Mesendoderm (in vitro differentiated cells): ENCODE results near the gene LRRC4C.
A peak's percentile ranks its signal among the peaks of the same experiment; 100 is the strongest.

Experiments
- DNase-seq: peaks from one replicate; pipeline ENCODE4 v3.0.0; 2013
- H2AK5ac ChIP-seq: 2 replicates; pipeline ENCODE4 v1.6.1; 2013; ENCODE audit warnings: low read length, inconsistent platforms
- H2BK120ac ChIP-seq: 2 replicates; pipeline ENCODE4 v1.6.1; 2013; ENCODE audit warnings: low read depth, mild to moderate bottlenecking, low read length, moderate library complexity, mixed read lengths
- H2BK15ac ChIP-seq: replicated peaks from 2 replicates; pipeline ENCODE4 v1.6.1; 2013; ENCODE audit warnings: low read depth, mild to moderate bottlenecking, moderate library complexity
- H2BK5ac ChIP-seq: 2 replicates; pipeline ENCODE4 v1.6.1; 2013; ENCODE audit warnings: low read length, inconsistent platforms
- H3K18ac ChIP-seq: 2 replicates; pipeline ENCODE4 v1.6.1; 2013; ENCODE audit warnings: mild to moderate bottlenecking, low read length, mixed read lengths
- H3K23ac ChIP-seq: one replicate; pipeline ENCODE4 v1.6.1; 2013; ENCODE audit warnings: low read length
- H3K27ac ChIP-seq: 2 replicates; pipeline ENCODE4 v1.5.1; 2013; ENCODE audit warnings: low read depth, mild to moderate bottlenecking, inconsistent platforms, low read length, moderate library complexity
- H3K27me3 ChIP-seq: 2 replicates; pipeline ENCODE4 v1.6.1; 2013; ENCODE audit warnings: low read length, control low read depth, mild to moderate bottlenecking, inconsistent platforms; ENCODE audit not compliant: insufficient read depth, poor library complexity
- H3K36me3 ChIP-seq: 2 replicates; pipeline ENCODE4 v1.6.1; 2013; ENCODE audit warnings: low read length, inconsistent platforms; ENCODE audit not compliant: control insufficient read depth, insufficient read depth
- H3K4ac ChIP-seq: one replicate; pipeline ENCODE4 v1.6.1; 2013; ENCODE audit warnings: low read depth, mild to moderate bottlenecking, low read length, moderate library complexity
- H3K4me1 ChIP-seq: 2 replicates; pipeline ENCODE4 v1.6.1; 2013; ENCODE audit warnings: low read depth, low read length, inconsistent platforms; ENCODE audit not compliant: control insufficient read depth
- H3K4me2 ChIP-seq: 2 replicates; pipeline ENCODE4 v1.6.1; 2013; ENCODE audit warnings: low read length
- H3K4me3 ChIP-seq: 2 replicates; pipeline ENCODE4 v1.5.1; 2013; ENCODE audit warnings: mild to moderate bottlenecking, low read length
- H3K56ac ChIP-seq: one replicate; pipeline ENCODE4 v1.6.1; 2013; ENCODE audit warnings: low read length
- H3K79me1 ChIP-seq: 2 replicates; pipeline ENCODE4 v1.6.1; 2013; ENCODE audit warnings: low read length, inconsistent platforms
- H3K79me2 ChIP-seq: 2 replicates; pipeline ENCODE4 v1.6.1; 2013; ENCODE audit warnings: mild to moderate bottlenecking, low read length; ENCODE audit not compliant: control insufficient read depth, insufficient read depth
- H3K9ac ChIP-seq: 2 replicates; pipeline ENCODE4 v1.6.1; 2013; ENCODE audit warnings: low read length, inconsistent platforms
- H4K5ac ChIP-seq: one replicate; pipeline ENCODE4 v1.6.1; 2013; ENCODE audit warnings: low read length
- H4K8ac ChIP-seq: one replicate; pipeline ENCODE4 v1.6.1; 2013; ENCODE audit warnings: low read depth, mild to moderate bottlenecking, control low read depth, low read length, moderate library complexity
- WGBS: extraction: QIAGEN DNeasy Blood & Tissue Kit; methylation state at CpG from one replicate; pipeline ENCODE4 v1.1.7; 2013; ENCODE audit warnings: low lambda C conversion rate, missing lambda C conversion rate; ENCODE audit not compliant: insufficient coverage; ENCODE audit errors: extremely low coverage; 5-methylcytosine and 5-hydroxymethylcytosine counted together

LRRC4C gene

DNA sequence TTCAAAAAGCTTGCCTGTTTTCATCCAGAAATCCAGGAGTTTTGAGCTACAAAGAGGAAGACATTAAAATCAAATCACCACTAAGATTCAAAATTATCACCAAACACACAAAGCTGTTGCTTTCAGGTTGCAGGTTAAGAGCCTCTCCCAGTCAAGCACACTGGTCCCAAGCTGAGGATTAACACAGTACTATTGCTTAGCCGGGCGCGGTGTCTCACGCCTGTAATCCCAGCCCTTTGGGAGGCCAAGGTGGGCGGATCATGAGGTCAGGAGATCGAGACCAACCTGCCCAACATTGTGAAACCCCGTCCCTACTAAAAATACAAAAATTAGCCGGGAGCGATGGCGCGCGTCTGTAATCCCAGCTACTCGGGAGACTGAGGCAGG is 1165.1 kb downstream of the LRRC4C start:
- no CpG with 5 or more reads among the region's 13 CpGs for WGBS
- H4K8ac ChIP-seq = no peak overlapping the region
- H3K23ac ChIP-seq = no peak overlapping the region

DNA sequence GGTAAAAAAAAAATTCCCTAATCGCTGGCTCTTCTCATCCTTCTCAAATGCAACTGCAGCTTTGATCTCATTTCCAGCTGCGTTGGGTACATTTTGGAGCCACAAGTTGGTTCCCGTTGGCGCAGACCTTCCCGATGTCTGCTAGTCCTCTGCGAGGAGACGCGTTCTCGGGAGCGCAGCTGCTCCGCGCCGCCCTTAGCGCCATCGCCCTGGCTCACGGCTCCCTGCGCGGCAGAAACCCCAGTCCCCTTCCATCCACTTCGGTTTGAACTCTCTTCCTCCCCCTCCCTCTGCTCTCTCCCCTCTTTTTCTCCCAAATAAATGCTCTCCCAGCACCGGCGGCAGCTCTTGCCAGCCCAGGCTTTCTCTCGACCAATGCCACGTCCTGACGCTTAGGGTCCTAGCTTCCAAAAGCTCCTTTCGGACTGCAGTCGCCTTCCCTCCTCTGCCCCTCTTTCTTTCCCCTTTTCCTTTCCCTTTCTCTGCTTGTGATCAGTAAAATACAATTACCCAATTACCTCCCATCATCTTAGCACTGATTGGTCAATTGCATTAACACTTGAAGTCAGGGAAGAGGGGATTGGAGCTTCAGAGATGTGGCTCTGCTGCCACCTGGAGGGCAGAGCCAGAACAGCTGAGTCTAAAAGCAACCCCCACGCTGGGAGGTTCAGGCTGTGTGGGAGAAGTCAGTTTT is 1165.7 kb downstream of the LRRC4C start:
- H2BK120ac ChIP-seq = no peak overlapping the region
- H2BK15ac ChIP-seq = no peak overlapping the region
- peak overlapping the region; percentile 10 for H3K4me3 ChIP-seq
- peak overlapping the region; percentile 35 for H3K4me2 ChIP-seq
- no peak overlapping the region for H3K23ac ChIP-seq
- H3K18ac ChIP-seq = no peak overlapping the region
- no peak overlapping the region for H2BK5ac ChIP-seq
- peaks cover 2% of the 10 kb centered on the region for H3K4me1 ChIP-seq
- no peaks in the 10 kb centered on the region for H3K36me3 ChIP-seq
- peak overlapping the region; percentile 39 for H3K9ac ChIP-seq
- DNase-seq = peak; percentile 97
- no peak overlapping the region for H3K27ac ChIP-seq
- H4K5ac ChIP-seq = no peak overlapping the region
- H3K56ac ChIP-seq = peak overlapping the region; percentile 64
- no peak overlapping the region for H4K8ac ChIP-seq
- WGBS = no CpG with 5 or more reads among the region's 27 CpGs
- H3K79me2 ChIP-seq = no peaks in the 10 kb centered on the region
- H2AK5ac ChIP-seq = no peak overlapping the region
- H3K27me3 ChIP-seq = no peaks in the 10 kb centered on the region
- H3K4ac ChIP-seq = no peak overlapping the region
- H3K79me1 ChIP-seq = no peaks in the 10 kb centered on the region

More for the DNA sequence above, 1165.1 kb downstream of the LRRC4C start:
- H2AK5ac ChIP-seq = no peak overlapping the region
- H2BK120ac ChIP-seq = no peak overlapping the region
- H3K36me3 ChIP-seq = no peaks in the 10 kb centered on the region
- no peak overlapping the region for H3K4ac ChIP-seq
- H3K18ac ChIP-seq = no peak overlapping the region
- no peak overlapping the region for H3K4me2 ChIP-seq
- no peaks in the 10 kb centered on the region for H3K79me1 ChIP-seq
- H3K9ac ChIP-seq = no peak overlapping the region
- no peaks in the 10 kb centered on the region for H3K79me2 ChIP-seq
- no peak overlapping the region for H3K27ac ChIP-seq
- no peaks in the 10 kb centered on the region for H3K27me3 ChIP-seq
- H3K4me1 ChIP-seq = peaks cover 2% of the 10 kb centered on the region
- H4K5ac ChIP-seq = no peak overlapping the region
- H3K4me3 ChIP-seq = no peak overlapping the region
- no peak overlapping the region for H2BK5ac ChIP-seq
- no peak for DNase-seq
- H2BK15ac ChIP-seq = no peak overlapping the region
- H3K56ac ChIP-seq = no peak overlapping the region

- H3K4me1 ChIP-seq = peaks cover 2% of the 10 kb centered on the region
- WGBS = no CpG with 5 or more reads among the region's 37 CpGs
- DNase-seq = peak; percentile 7
- H3K56ac ChIP-seq = peak overlapping the region; percentile 5
- H2BK120ac ChIP-seq = no peak overlapping the region
- no peaks in the 10 kb centered on the region for H3K79me2 ChIP-seq
- no peak overlapping the region for H3K4ac ChIP-seq
- H3K18ac ChIP-seq = peak overlapping the region; percentile 44
- H2BK15ac ChIP-seq = no peak overlapping the region
- peak overlapping the region; percentile 23 for H3K9ac ChIP-seq
- H2BK5ac ChIP-seq = no peak overlapping the region
- no peaks in the 10 kb centered on the region for H3K36me3 ChIP-seq
- no peaks in the 10 kb centered on the region for H3K79me1 ChIP-seq
- H3K23ac ChIP-seq = no peak overlapping the region
- H3K4me3 ChIP-seq = peak overlapping the region; percentile 10
- H4K5ac ChIP-seq = no peak overlapping the region
- no peak overlapping the region for H2AK5ac ChIP-seq
- H3K27ac ChIP-seq = no peak overlapping the region
- H3K4me2 ChIP-seq = peak overlapping the region; percentile 35
- H3K27me3 ChIP-seq = no peaks in the 10 kb centered on the region
- no peak overlapping the region for H4K8ac ChIP-seq
Measured at GRCh38 chr11:40292721-40293508, 1166.5 kb downstream of the LRRC4C start.

- Histone ChIP-seq H2BK15ac (no peak overlapping the region), H3K36me3 (no peaks in the 10 kb centered on the region), H3K18ac (no peak overlapping the region), H3K56ac (no peak overlapping the region), H3K4me1 (peaks cover 2% of the 10 kb centered on the region), H3K79me2 (no peaks in the 10 kb centered on the region), H3K9ac (no peak overlapping the region), H3K4me3 (no peak overlapping the region), H4K8ac (no peak overlapping the region), H2BK120ac (no peak overlapping the region), H3K4me2 (no peak overlapping the region), H3K79me1 (no peaks in the 10 kb centered on the region), H3K27ac (no peak overlapping the region), H3K23ac (no peak overlapping the region), H3K4ac (no peak overlapping the region), H4K5ac (no peak overlapping the region), H3K27me3 (no peaks in the 10 kb centered on the region), H2AK5ac (no peak overlapping the region), H2BK5ac (no peak overlapping the region)
- no peak for DNase-seq
- WGBS = no CpG with 5 or more reads among the region's 7 CpGs
Measured at GRCh38 chr11:40291741-40292140, 1167.7 kb downstream of the LRRC4C start.

- Histone ChIP-seq H3K4me1 (peaks cover 2% of the 10 kb centered on the region), H3K27me3 (no peaks in the 10 kb centered on the region), H3K4me3 (no peak overlapping the region), H3K27ac (no peak overlapping the region), H3K9ac (no peak overlapping the region), H3K18ac (no peak overlapping the region), H2BK15ac (no peak overlapping the region), H4K8ac (no peak overlapping the region), H4K5ac (no peak overlapping the region), H2AK5ac (no peak overlapping the region), H3K36me3 (no peaks in the 10 kb centered on the region), H3K56ac (no peak overlapping the region), H3K4me2 (no peak overlapping the region), H2BK120ac (no peak overlapping the region), H3K4ac (no peak overlapping the region), H3K23ac (no peak overlapping the region), H3K79me2 (no peaks in the 10 kb centered on the region), H3K79me1 (no peaks in the 10 kb centered on the region), H2BK5ac (no peak overlapping the region)
- no CpG with 5 or more reads among the region's 3 CpGs for WGBS
- DNase-seq = no peak
Measured at GRCh38 chr11:40291329-40291728, 1168.1 kb downstream of the LRRC4C start.
